Measurements from ENCODE around the gene DST. TPM values are rescaled to one million over a fixed set of nuclear protein-coding genes. Genes with fewer than 3 reads are reported as not detected.

DST gene
- polyA plus RNA-seq, 3 donors: 1.1 to 7.4 (median 3.2) TPM

DNA sequence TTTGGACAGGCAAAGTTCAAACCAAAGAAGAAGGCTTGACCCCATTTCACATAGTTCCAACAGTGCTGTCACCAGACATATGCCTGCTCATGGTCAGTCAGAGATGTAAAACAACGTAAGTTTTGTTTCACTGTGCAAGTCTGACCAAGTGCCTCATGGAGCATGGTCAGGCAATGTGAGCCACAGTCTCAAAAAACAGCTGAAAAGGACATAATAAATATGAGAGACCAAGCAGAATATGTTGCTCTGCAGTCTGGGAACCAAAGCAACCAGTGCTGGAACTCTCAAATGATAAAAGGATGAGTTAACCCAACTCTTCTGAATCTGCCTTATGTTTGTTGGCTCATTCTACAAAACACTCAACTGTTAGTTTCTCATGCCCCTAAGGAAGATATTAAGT, 39.9 kb upstream of the DST start:
- Histone ChIP-seq H3K4me1 (ENCODE audit: control insufficient read depth in 1 of 2, insufficient read depth in 2 of 2, low read length in 2 of 2) (no peaks in the 10 kb centered on the region), H3K4me3 (replicated peaks in 1 of 3; ENCODE audit: low read depth in 2 of 3, low read length in 3 of 3) (no peak overlapping the region), H3K9ac (ENCODE audit: insufficient read depth, low read length, poor library complexity, severe bottlenecking) (no peak overlapping the region), H2AFZ (ENCODE audit: insufficient read depth, low read depth, low read length, poor library complexity, severe bottlenecking) (no peak overlapping the region), H4K20me1 (ENCODE audit: insufficient read depth, low read length) (no peaks in the 10 kb centered on the region), H3K27me3 (ENCODE audit: control insufficient read depth in 2 of 2, insufficient read depth in 2 of 2, low read length in 2 of 2) (no peaks in the 10 kb centered on the region), H3K79me2 (ENCODE audit: insufficient read depth, low read length) (no peaks in the 10 kb centered on the region), H3K9me3 (replicated peaks in 1 of 2; ENCODE audit: control insufficient read depth in 1 of 2, insufficient read depth in 1 of 2, low read length in 2 of 2) (no peaks in the 10 kb centered on the region), H3K36me3 (replicated peaks in 1 of 2; ENCODE audit: control insufficient read depth in 1 of 2, insufficient read depth in 2 of 2, low read length in 2 of 2) (no peaks in the 10 kb centered on the region), H3K4me2 (replicated peaks; ENCODE audit: extremely low read depth, low read length, poor library complexity, severe bottlenecking) (no peak overlapping the region), H3K27ac (ENCODE audit: low read depth in 1 of 2, low read length in 2 of 2) (no peak overlapping the region)
- TF ChIP-seq, protein P1, sequence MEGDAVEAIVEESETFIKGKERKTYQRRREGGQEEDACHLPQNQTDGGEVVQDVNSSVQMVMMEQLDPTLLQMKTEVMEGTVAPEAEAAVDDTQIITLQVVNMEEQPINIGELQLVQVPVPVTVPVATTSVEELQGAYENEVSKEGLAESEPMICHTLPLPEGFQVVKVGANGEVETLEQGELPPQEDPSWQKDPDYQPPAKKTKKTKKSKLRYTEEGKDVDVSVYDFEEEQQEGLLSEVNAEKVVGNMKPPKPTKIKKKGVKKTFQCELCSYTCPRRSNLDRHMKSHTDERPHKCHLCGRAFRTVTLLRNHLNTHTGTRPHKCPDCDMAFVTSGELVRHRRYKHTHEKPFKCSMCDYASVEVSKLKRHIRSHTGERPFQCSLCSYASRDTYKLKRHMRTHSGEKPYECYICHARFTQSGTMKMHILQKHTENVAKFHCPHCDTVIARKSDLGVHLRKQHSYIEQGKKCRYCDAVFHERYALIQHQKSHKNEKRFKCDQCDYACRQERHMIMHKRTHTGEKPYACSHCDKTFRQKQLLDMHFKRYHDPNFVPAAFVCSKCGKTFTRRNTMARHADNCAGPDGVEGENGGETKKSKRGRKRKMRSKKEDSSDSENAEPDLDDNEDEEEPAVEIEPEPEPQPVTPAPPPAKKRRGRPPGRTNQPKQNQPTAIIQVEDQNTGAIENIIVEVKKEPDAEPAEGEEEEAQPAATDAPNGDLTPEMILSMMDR (IDR thresholded peaks at IDR 0.05): no peak
- 90% methylated on average over 1 of the region's 1 CpG for WGBS (ENCODE audit: insufficient coverage)
- Mint-ChIP-seq H3K27ac (no peak overlapping the region), H3K36me3 (no peaks in the 10 kb centered on the region), H3K4me3 (no peak overlapping the region), H3K9me3 (no peaks in the 10 kb centered on the region), H3K27me3 (ENCODE audit: low read depth in 3 of 3) (no peaks in the 10 kb centered on the region), H3K4me1 (no peaks in the 10 kb centered on the region)
- DNase-seq: no peak
- intact Hi-C loops (cut with micrococcal nuclease): no loop called here

DNA sequence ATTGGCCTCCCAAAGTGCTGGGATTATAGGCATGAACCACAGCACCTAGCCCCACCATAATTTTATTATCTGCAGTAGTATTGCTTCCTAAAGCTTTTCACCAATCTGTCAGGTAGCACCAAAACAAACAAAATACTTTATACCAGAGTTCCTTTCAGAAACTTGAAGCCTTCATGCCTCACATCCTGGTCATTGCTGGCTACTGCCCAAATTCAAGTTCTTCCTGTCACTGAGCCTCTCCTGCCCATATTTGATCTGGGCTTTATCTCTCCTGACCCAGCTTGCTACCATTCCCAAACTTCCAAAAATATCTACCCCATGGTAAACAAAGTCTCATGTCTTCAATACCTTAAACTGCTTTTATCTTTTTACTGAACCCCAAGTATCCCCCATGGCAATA, 34.9 kb upstream of the DST start:
- Histone ChIP-seq H3K27me3 (ENCODE audit: control insufficient read depth in 2 of 2, insufficient read depth in 2 of 2, low read length in 2 of 2) (no peaks in the 10 kb centered on the region), H3K36me3 (replicated peaks in 1 of 2; ENCODE audit: control insufficient read depth in 1 of 2, insufficient read depth in 2 of 2, low read length in 2 of 2) (no peaks in the 10 kb centered on the region), H3K79me2 (ENCODE audit: insufficient read depth, low read length) (no peaks in the 10 kb centered on the region), H3K9ac (ENCODE audit: insufficient read depth, low read length, poor library complexity, severe bottlenecking) (no peak overlapping the region), H3K27ac (ENCODE audit: low read depth in 1 of 2, low read length in 2 of 2) (no peak overlapping the region), H2AFZ (ENCODE audit: insufficient read depth, low read depth, low read length, poor library complexity, severe bottlenecking) (no peak overlapping the region), H3K4me2 (replicated peaks; ENCODE audit: extremely low read depth, low read length, poor library complexity, severe bottlenecking) (no peak overlapping the region), H3K4me1 (ENCODE audit: control insufficient read depth in 1 of 2, insufficient read depth in 2 of 2, low read length in 2 of 2) (no peaks in the 10 kb centered on the region), H3K9me3 (replicated peaks in 1 of 2; ENCODE audit: control insufficient read depth in 1 of 2, insufficient read depth in 1 of 2, low read length in 2 of 2) (no peaks in the 10 kb centered on the region), H4K20me1 (ENCODE audit: insufficient read depth, low read length) (no peaks in the 10 kb centered on the region), H3K4me3 (replicated peaks in 1 of 3; ENCODE audit: low read depth in 2 of 3, low read length in 3 of 3) (no peak overlapping the region)
- H3K9me3 Mint-ChIP-seq: no peaks in the 10 kb centered on the region
- TF ChIP-seq, protein P1 (IDR thresholded peaks at IDR 0.05): no peak
- no peak for DNase-seq
- no peaks in the 10 kb centered on the region for H3K4me1 Mint-ChIP-seq
- no peaks in the 10 kb centered on the region for H3K36me3 Mint-ChIP-seq
- H3K4me3 Mint-ChIP-seq: no peak overlapping the region
- H3K27ac Mint-ChIP-seq: peak overlapping the region in 1 of 7 donors; percentile 10
- no peaks in the 10 kb centered on the region for H3K27me3 Mint-ChIP-seq (ENCODE audit: low read depth in 3 of 3)
- intact Hi-C loops (cut with micrococcal nuclease): no loop called here

Measured in CD14-positive monocyte (primary cell).